SHP77 treated with DMSO at 0.1 percent for 48 hours (cell line): ENCODE measurements around the gene LRRC41.
"Not testable (repeated sequence)": the region's sequence is repeated elsewhere in the genome, so short reads cannot be mapped to it uniquely, and the experiment has no call there.

ENCODE experiments used
- DNase-seq: peaks from one replicate; lab custom pipeline; 2025; lab: John Stamatoyannopoulos, UW

The LRRC41 gene

GRCh38 chr1:46284597-46285564 is 18.5 kb downstream of the LRRC41 start:
- DNase-seq, result no peak

DNA sequence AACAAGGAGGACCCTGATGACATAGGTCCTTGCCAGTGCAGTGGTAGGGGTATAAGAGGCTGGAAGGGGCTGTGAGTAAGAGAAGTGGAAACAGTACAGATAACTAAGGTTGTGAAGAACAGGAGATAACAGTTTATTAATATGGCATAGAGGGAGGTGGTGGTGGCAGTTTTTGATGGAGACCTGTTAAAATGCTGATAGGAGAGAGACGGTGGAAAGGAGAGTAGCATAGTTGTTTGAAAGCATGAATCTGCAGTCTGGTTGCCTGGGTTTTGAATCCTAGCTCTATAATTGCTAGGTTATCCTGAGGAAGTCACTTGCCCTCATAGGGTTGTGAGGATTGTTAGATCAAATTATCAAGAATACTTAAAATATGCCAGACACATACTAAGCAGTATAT is 19.4 kb downstream of the LRRC41 start:
- no peak for DNase-seq

- DNase-seq, result no peak
Observed at GRCh38 chr1:46281021-46281420, 22.4 kb downstream of the LRRC41 start.

DNA sequence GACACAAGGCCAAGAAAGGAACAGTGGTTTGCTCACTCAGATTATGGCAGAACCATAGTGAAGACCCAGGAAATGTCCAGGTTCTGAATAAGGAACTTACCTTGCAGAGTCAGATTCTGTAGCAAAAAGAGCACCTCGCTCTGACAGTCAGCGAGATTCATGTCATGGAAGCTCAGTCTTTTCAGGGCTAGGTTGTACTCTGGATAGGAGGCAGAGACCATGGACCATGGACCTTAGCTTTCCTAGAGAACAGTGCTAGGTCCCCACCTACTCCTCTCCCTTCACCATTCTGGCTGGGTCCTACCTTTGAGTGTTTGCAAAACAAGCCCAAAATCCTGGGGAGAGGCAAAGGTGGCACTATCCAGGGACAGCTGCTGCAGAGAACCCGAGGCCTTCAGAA is 23.3 kb downstream of the LRRC41 start:
- no peak for DNase-seq

GRCh38 chr1:46278807-46279206 is 24.6 kb downstream of the LRRC41 start:
- no peak for DNase-seq

DNA sequence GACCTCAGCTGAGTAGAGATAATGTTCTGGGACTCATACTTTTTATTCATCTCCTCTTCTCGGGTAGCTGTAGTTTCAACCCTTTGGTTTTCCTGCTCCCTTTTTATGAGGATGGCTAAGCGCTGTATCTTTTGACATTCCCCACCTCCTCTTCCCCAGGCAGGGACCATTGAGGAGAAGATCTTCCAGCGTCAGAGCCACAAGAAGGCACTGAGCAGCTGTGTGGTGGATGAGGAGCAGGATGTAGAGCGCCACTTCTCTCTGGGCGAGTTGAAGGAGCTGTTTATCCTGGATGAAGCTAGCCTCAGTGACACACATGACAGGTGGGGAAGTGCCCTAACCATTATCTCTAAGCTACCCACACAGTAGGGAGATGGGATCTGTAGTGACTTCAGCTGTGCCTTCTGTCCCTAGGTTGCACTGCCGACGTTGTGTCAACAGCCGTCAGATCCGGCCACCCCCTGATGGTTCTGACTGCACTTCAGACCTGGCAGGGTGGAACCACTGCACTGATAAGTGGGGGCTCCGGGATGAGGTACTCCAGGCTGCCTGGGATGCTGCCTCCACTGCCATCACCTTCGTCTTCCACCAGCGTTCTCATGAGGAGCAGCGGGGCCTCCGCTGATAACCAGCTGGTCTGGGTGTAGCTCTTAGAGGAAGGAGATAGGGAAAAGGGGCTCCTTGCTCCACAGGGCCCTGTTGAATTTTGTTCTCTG is 25.6 kb downstream of the LRRC41 start:
- DNase-seq, result no peak

- DNase-seq, result no peak
Observed at GRCh38 chr1:46275030-46275337, 28.4 kb downstream of the LRRC41 start.

DNA sequence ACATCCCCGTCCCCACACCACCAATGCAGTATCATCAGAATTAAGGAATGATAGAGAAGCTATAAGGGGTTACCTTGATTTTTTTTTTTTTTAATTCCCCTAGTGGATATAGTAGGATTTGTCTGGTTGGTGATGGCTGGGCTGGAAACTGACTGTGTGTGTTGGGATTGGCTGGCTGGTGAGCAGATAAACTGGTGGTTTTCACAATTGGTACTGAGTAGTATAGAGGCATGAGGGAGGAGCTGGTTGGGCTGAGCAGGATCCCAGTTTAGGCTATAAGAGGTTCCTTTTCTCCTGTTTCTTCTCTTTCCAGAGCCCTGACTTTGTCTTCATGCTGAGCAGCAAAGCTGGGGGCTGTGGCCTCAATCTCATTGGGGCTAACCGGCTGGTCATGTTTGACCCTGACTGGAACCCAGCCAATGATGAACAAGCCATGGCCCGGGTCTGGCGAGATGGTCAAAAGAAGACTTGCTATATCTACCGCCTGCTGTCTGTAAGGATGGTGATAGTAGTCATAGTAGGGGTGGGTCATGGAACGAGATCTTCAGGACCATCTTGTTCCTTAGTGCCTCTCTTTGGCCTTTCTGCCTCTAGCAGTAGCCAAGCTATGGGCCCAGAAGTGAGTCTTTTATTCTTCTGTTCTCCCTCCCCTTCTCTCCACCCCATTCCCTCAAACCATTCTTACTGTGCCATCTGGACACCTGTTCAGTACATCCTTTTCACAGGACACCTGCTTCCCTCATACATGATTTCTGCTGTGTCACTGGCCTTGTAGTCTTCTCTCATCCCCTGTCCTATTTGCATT is 29.0 kb downstream of the LRRC41 start:
- no peak for DNase-seq

DNA sequence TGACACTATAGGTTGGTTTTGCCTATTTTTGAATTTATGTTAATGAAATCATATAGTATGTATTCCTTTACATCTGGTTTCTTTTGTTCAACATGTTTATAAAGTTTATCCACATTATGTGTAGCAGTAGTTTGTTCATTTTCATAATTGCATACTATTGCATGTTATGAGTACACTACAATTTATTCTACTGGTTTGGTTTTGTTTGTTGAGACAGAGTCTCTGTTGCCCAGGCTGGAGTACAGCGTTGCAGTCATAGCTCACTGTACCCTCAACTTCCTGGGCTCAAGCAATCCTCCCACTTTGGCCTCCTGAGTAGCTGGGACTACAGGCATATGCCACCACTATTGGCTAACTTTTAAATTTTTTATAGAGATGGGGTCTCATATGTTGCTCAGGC is 34.8 kb downstream of the LRRC41 start:
- DNase-seq, result no peak

- DNase-seq, result no peak
Observed at GRCh38 chr1:46263146-46263545, 40.3 kb downstream of the LRRC41 start.

DNA sequence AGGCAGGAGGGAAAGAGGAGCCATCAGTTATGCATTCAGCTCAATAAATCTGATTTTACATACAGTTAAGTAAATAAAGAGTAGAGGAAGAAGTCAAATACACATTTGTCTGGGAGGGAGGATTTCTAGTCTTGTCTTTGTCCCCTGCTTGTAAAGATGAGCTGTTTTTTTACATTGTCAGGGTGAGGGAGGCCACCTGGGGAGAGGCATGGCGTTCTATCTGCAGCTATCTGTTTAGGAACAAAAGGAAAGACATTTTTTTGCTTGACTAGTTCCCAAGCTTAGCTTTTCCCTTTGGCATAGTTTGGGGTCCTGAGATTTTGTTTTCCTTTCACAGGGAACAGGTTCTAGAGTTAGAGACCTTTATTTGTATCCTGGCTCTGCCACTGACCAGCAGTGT is 40.9 kb downstream of the LRRC41 start:
- no peak for DNase-seq

DNA sequence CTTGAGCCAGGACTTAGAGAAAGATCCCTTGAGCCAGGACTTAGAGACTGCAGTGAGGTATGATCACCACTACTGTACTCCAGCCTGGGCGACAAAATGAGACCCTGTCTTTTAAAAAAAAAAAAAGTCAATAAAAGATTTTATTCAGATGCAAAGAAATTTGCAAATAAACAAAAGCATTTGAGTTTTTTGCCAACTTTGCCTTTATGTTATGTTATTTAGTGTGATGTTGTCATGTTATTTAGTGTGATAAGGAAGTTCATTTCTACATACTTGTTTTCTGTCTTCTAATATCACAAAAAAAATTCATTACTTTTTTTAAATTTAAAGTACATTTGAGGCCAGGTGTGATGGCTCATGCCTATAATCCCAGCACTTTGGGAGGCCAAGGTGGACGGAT is 46.9 kb downstream of the LRRC41 start:
- no peak for DNase-seq

- no peak for DNase-seq
Observed at GRCh38 chr1:46254668-46255067, 48.7 kb downstream of the LRRC41 start.

DNA sequence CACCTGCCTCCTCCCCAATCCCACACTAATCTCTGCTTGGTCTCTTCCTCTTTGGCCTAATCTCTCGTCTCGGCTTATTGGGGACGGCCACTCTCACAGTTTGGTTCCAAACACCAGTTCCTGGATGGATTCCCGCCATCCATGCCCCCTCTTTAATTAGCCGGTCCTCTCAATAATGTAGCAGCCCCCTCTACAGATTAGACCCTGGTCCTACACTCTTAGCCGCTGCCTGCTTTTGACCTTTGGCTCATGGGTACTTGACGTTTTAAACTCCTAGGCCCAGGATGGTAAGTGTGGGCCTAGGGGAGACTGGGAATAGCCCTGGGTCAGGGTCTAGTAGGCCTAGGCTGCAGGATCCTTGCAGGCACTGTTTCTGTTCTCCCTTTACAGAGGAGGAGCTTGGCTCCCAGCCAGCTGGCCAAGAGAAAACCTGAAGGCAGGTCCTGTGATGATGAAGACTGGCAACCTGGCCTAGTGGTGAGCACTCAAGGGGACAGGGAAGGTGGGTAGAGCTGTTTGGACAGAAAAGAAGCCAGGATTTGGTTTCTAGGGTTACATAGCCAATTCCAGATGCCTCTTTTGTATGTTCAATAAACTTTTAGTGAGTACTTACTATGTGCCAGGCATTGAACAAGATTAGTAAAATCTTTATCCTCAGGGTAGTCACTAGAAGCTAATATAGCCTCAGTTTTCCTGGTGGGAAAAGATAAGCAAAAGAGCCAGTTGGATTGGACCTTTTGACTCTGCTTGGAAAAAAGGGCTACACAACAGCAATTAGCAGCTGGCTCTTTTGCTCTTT is 55.1 kb downstream of the LRRC41 start:
- DNase-seq, result no peak

DNA sequence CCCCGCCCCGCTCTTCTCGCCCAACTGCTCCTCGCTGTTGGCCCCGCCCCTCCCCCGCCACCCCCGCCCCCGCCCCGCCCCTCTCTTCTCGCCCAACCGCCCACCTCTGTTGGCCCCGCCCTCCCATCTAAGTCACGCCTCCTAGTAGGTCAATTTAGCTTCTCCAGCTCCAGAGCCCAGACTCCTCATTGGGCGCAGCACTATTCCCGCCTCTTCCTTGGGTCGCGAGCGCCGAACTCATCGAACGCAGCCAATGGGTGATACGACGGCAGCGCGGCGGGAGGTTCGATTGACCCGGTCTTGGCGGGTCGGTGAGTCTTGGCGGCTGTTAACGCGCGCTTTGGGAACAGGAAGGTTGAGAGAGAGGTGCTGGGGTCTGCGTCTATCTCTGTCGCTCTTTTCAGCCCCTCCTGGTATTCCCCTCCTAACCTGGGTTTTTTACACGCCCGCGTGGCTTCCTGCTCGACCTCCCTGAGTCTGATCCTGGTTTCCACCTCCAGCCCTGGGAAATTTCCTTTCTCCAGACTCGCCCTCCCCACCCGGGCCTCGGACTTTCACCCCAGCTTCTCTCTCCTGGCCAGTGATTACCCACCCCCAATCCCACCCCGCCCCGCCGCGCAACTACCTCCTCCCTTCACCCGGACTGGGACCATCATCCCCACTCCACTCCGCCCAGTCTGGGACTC is 55.8 kb downstream of the LRRC41 start, which contains the start of gene RAD54L:
Gene RAD54L (plus strand): TSS at position 328 of the 686 bp plus-strand sequence. CDS start 643 bp downstream, outside the sequence.
- DNase-seq, result peak; percentile 94

GRCh38 chr1:46246548-46247435 is 56.6 kb downstream of the LRRC41 start:
- DNase-seq, result no peak

DNA sequence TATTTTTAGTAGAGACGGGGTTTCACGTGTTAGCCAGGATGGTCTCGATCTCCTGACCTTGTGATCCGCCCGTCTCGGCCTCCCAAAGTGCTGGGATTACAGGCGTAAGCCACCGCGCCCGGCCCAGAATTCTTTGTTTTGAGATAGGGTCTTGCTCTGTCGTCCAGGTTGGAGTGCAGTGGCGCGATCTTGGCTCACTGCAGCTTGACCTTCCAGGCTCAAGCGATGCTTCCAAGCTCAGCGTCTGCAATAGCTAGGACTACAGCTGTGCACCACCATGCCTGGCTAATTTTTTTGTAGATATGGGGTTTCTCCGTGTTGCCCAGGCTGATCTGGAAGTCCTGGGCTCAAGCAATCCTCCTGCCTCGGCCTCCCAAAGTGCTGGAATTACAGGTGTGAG is 57.3 kb downstream of the LRRC41 start:
- DNase-seq, result not testable (repeated sequence)

DNA sequence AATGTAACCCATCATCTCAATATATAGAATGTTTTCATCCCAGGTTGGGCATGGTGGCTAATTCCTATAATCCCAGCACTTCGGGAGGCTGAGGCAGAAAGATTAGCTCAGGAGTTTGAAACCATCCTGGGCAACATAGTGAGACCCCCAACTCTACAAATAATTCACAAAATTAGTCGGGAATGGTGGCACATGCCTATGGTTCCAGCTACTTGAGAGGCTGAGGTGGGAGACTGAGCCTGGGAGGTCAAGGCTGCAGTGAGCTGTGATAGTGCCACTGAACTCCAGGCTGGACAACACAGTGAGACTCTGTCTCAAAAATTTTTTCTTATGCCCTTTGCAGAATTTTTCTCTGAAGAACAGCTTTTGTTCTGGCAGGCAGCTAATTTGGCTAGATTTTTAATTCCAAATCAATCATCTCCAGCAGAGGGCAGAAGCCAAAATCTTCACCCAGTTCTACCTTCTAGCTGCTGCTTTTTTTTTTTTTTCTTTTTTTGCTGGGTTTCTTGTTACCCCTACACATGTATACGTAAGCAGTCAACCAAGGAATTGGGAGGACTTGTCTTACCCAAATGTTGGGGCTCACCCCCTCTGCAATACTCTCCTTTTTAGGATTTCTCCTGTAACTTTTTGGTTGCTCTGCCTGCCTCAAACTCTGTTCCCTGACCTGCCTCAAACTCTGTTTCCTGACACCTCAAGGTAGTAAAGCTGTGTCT is 58.6 kb downstream of the LRRC41 start:
- no peak for DNase-seq

DNA sequence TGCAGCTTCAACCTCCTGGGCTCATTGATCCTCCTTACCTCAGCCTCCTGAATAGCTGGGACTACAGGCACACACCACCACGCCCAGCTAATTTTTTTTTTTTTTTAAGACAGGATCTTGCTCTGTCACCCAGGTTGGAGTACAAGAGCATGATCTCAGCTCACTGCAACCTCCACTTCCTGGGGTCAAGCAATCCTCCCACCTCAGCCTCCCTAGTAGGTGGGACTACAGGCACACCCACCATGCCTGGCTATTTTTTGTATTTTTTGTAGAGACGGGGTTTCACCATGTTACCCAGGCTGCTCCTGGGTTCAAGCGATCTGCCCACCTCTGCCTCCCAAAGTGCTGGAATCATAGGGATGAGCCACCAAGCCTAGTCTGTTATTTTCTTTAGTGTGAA is 59.6 kb downstream of the LRRC41 start:
- not testable (repeated sequence) for DNase-seq
